COLO668 (cell line): ENCODE measurements around the gene MADD.

Experiments
- DNase-seq: peaks from one replicate; lab custom pipeline; 2025; ENCODE audit not compliant: unreplicated experiment; lab: John Stamatoyannopoulos, UW

The MADD gene

GRCh38 chr11:47337229-47337924 is 67.4 kb downstream of the MADD start:
- peak; percentile 74 for DNase-seq

DNA sequence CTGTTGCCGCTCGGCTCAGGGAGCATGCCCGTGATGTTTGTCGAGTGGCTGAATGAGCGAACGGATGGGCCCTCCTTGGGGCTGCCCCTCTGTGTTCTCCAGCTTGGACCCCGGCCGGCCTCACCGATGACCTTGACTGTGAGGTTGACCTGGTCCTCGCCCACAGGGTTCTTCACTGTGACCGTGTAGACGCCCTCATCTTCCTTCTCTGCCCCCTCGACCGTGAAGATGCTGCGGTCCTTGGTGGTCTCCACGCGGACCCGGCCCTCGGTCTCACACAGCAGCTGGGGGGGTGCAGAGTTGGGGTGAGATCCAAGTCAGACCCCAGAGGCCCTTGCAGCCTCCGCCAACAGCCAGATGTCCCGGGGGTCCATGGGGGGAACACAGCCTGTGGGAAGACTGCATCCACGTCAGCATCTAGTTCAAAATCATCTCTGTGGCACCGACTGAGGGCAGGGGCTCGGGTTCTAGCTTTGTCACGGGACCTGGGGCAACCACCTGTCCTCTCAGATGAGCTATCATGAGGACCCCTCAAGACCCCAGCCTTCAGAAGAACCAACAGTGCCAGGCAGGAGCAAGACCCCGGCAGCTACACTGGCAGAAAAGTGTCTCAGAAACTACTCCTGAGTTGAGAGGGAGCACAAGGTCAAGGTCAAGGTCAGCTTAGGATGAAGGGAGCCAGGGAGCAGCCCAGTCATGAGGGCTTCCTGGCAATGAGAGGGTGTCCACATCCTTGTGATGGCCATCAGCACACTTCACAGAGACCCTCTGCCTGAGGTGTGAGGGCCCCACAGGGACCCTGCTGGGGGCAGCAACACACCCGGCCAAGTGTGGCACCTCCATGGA is 68.7 kb downstream of the MADD start:
- DNase-seq = no peak

DNA sequence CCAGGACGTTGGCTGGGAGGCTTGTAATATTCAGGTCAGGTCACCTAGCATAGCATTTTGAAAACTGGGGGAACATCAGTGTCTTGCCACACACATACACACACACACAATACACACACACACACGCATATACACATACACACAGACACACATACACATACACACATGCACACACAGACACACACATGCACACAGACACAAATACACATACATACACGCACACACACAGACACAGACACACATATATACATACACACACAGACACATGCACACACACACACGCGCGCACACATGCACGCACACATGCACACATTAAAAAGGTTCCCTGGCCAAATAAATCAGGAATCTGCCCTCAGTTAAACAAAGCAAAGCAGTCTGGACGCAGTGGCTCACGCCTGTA is 70.1 kb downstream of the MADD start:
- DNase-seq = no peak

GRCh38 chr11:47340980-47341775 is 71.2 kb downstream of the MADD start:
- DNase-seq = no peak

GRCh38 chr11:47342036-47342803 is 72.3 kb downstream of the MADD start:
- DNase-seq = no peak

DNA sequence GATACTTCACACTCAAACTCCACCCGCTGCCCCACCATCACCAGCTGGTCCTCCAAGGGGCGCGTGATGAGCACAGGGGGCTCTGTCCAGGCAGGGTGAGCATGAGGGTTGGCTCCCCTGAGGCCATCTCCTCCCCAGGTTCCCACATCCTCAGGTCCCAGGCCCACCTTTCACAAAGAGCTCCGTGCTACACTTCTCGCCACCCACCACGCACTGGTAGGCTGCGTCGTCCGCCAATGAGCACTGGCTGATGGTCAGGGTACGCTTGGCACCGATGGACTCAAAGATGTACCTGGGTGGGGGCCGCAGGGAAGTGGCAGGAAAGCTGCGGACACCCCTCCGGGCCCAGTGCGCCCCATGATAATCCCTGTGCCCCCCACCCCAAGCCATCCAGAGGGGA is 72.9 kb downstream of the MADD start:
- DNase-seq = no peak

GRCh38 chr11:47345890-47346563 is 76.1 kb downstream of the MADD start:
- no peak for DNase-seq

GRCh38 chr11:47347137-47347536 is 77.2 kb downstream of the MADD start:
- DNase-seq = no peak

GRCh38 chr11:47348131-47348802 is 78.3 kb downstream of the MADD start:
- no peak for DNase-seq

DNA sequence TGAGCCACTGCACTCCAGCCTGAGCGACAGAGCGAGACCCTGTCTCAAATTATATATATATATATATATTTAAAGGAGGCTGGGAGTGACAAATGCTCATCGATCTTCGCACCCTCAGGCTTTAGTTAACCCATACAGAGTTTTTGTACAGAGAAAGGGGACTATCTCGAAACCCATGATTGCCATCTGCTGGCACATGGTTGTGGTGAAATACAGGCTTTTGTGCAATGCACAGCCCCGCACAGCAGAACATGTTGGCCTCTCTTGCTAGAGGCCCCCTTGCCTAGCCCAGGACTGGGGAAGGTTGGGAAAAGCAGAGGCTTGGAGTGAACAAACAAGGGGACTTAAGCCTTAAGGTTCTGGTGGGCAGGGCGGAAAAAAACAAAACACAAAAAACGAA is 78.9 kb downstream of the MADD start:
- peak; percentile 29 for DNase-seq

DNA sequence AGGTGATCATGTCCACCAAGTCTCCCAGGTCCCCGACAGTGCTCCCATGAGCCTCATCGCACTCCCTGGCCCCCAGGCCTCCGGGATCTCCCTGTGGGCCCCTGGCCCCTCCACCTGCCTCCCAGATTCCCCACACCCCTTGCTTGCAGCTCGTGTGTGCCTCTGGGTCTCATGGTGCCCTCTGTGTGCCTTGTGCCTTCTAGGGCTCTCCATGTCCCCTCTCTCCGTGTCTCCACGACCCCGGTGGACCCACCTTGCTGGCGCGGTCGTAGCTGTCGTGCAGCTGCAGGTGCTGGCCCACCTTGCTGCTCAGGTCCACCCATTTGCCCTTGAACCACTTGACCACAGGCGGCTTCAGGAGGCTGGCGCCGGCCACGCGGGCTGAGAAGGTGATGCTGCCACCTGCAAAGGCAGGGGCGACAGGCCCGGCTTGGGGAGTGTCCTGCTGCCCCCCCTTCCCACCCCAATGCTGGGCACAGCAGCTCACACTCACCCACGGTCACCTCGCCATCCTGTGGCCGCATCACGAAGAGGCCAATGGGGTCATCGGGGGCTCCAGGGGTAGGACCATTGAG is 79.7 kb downstream of the MADD start:
- no peak for DNase-seq

DNA sequence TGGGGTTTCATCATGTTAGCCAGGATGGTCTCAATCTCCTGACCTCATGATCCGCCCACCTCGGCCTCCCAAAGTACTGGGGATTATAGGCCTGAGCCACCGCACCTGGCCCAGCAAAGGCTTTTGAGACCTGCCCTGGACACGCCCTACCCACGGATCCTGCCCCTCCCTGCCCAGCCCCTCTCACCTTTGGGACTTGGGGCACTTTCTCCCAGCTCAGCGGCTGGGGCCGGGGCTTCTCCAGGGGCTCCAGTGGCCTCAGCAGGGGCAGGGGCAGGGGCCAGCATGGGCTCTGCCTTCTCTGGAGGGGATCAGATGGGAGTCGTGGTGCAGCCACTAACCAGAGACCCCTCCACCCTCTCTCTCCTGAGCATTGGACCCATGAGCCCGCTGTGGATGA is 80.4 kb downstream of the MADD start:
- no peak for DNase-seq

DNA sequence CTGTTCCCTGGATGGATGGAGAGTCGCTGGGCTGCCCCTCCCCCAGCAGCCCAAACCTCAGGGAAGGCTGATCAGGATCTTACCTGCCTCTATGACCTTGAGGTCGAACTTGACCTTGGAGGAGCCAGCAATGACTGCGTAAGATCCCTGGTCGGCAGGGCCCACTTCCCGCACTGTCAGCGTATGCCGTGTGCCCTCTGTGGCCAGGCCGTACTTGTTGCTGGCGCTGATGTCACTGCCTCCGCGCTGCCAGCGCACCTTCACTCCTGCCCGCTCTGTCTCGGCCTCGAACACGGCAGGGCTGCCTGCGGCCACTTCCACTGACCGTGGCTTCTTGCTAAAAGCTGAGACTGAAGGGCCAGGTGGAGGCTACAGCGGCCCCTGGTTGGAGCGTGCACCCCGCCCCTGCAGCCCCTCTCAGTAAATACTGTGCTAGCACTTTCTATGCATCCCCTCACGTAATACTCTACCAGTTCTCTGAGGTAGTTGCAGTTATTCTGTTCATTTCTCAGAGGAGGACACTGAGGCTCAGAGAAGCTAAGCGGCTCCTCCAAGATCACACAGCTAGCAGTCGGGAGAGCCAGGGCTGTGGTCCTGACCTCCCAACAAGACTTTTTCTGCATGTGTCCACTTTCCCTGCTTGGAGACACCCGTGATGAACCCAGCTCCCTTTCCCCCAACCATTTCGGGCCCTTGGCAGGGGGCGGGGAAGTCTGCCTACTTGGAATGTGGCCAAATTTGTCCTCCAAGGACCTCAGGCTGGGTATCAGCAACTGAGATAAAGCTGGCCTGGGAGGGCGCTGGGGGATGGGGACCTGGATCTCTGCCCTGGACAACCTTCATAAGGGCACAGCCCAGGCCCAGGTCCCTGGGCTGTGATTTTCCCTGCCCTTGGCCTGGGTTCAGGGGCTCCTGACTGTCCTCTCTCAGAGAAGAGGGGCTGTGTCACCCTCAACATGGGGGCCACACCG is 81.5 kb downstream of the MADD start:
- DNase-seq = no peak

DNA sequence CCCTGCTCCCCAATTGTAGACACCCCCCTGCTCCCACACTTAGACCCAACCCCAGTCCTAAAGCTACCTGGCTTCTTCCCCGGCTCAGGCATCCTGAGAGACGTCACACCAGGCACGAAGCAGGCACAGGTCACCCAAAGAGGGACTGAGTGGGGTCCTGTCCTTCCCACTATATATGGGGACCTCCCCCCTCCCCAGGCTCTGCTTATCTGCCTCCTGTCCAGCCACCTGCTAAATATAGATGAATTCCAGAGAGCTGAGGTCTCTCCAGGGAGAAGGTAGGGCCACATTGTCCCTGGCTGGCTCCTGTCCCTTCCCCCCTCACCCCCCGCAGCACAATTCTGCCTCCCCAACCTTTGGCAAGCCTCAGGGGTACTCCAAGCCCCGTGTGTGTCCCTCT is 82.6 kb downstream of the MADD start, which contains the start of gene MYBPC3:
TSS of gene MYBPC3 (minus strand) at position 147 of the 400 bp plus-strand sequence. CDS start at position 92, 55 bp downstream.
- DNase-seq = no peak

- DNase-seq = no peak
Measured at GRCh38 chr11:47353978-47354774, 84.2 kb downstream of the MADD start.

DNA sequence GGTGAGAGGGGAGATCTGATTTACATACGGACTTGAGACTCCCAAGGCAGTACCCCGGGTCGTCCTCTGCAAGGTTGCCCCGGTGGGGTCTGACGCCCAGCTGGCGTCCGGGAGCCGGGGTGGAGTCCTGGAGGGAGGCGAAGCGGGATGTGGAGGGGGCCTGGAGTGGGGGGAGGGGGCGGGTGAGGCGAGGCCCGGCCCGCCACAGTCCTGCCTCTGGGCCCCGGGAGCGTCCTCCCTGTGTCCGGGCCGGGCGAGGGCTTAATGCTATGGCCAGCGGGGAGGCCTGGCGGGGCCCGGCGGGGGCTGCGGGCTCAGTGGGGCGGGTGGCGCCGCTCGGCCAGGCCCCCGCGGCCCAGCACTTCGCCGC is 85.0 kb downstream of the MADD start:
- no peak for DNase-seq
